ENCODE measurements around the gene KDM5B.
"Not testable (repeated sequence)": the region's sequence is repeated elsewhere in the genome, so short reads cannot be mapped to it uniquely, and the experiment has no call there.

Gene KDM5B

GRCh38 chr1:202807926-202808757, at the start of gene KDM5B:
KDM5B (minus strand) TSS chr1:202808421; CDS start chr1:202808305, 116 bp downstream.
- DNase-seq = peak; percentile 61 to 77

GRCh38 chr1:202857136-202857610, 49.0 kb upstream of the KDM5B start:
- no peak for DNase-seq

GRCh38 chr1:202856014-202856413, 47.8 kb upstream of the KDM5B start:
- DNase-seq = no peak

- DNase-seq = no peak
Observed at GRCh38 chr1:202854787-202855186, 46.6 kb upstream of the KDM5B start.

- DNase-seq = peak in 1 of 2 experiments; percentile 25
Observed at GRCh38 chr1:202852163-202852904, 44.1 kb upstream of the KDM5B start.

- DNase-seq = no peak
Observed at GRCh38 chr1:202850593-202851362, 42.6 kb upstream of the KDM5B start.

GRCh38 chr1:202848191-202848542, 39.9 kb upstream of the KDM5B start:
- no peak for DNase-seq

GRCh38 chr1:202844935-202845334, 36.7 kb upstream of the KDM5B start:
- no peak for DNase-seq

GRCh38 chr1:202844259-202844658, 36.0 kb upstream of the KDM5B start:
- DNase-seq = no peak

GRCh38 chr1:202843081-202843480, 34.9 kb upstream of the KDM5B start:
- DNase-seq = no peak

GRCh38 chr1:202837746-202838262, 29.6 kb upstream of the KDM5B start:
- DNase-seq = no peak

- no peak for DNase-seq
Observed at GRCh38 chr1:202836623-202837403, 28.6 kb upstream of the KDM5B start.

GRCh38 chr1:202835548-202836072, 27.4 kb upstream of the KDM5B start:
- no peak for DNase-seq

GRCh38 chr1:202834771-202835547, 26.7 kb upstream of the KDM5B start:
- DNase-seq = no peak

GRCh38 chr1:202831906-202832305, 23.7 kb upstream of the KDM5B start:
- DNase-seq = no peak

GRCh38 chr1:202829223-202829622, 21.0 kb upstream of the KDM5B start:
- not testable (repeated sequence) for DNase-seq

GRCh38 chr1:202825748-202826147, 17.5 kb upstream of the KDM5B start:
- no peak for DNase-seq

GRCh38 chr1:202821467-202821866, 13.2 kb upstream of the KDM5B start:
- DNase-seq = no peak

- no peak for DNase-seq
Observed at GRCh38 chr1:202818819-202819218, 10.6 kb upstream of the KDM5B start.

GRCh38 chr1:202815120-202815519, 6.9 kb upstream of the KDM5B start:
- DNase-seq = no peak

Data from NCI-H2081 (cell line).